K562 (cell line): ENCODE data around the gene DOCK7. TPM values are rescaled to one million over a fixed set of nuclear protein-coding genes. Genes with fewer than 3 reads are reported as not detected.

Experiments
- AFF1 ChIP-seq, 2 experiments: fragments of 450-650 bp; IDR thresholded peaks; 2 replicates each; pipeline ENCODE4 v1.6.1; 2018; ENCODE audit warnings: mild to moderate bottlenecking in 2 of 2, low read depth in 1 of 2; ENCODE audit not compliant: partially characterized antibody in 2 of 2
- BCOR ChIP-seq: fragments of 450-650 bp; IDR thresholded peaks from 2 replicates; pipeline ENCODE4 v1.6.1; 2016
- CBFA2T3 ChIP-seq: fragments of 450-650 bp; IDR thresholded peaks from 2 replicates; pipeline ENCODE4 v1.6.1; 2017
- CCAR2 ChIP-seq: fragments of 200-400 bp; formaldehyde crosslinking; IDR thresholded peaks from 2 replicates; pipeline ENCODE4 v1.6.1; 2017; ENCODE audit warnings: mild to moderate bottlenecking, low read depth, low read length
- COPS2 ChIP-seq: fragments of 450-650 bp; conservative IDR thresholded peaks from 2 replicates; pipeline ENCODE4 v1.6.1; 2016; ENCODE audit warnings: mild to moderate bottlenecking, moderate library complexity
- FOS ChIP-seq: IDR thresholded peaks from 3 replicates; pipeline ENCODE4 v1.6.1; 2011; ENCODE audit not compliant: insufficient read length; ENCODE audit errors: extremely low read depth
- GATA2 ChIP-seq: sonication (generic); formaldehyde crosslinking; IDR thresholded peaks from 2 replicates; pipeline ENCODE4 v1.4.0; 2020; ENCODE audit warnings: mild to moderate bottlenecking, missing genetic modification reagents
- HCFC1 ChIP-seq: IDR thresholded peaks from 2 replicates; pipeline ENCODE4 v1.6.1; 2012; ENCODE audit warnings: low read depth, low read length, improper control_type of control experiment
- HNRNPH1 ChIP-seq: fragments of 200-400 bp; formaldehyde crosslinking; optimal IDR thresholded peaks from 2 replicates; pipeline ENCODE3; 2017; ENCODE audit warnings: low read depth, mild to moderate bottlenecking, low read length, moderate library complexity
- ILF3 ChIP-seq: fragments of 450-650 bp; IDR thresholded peaks from 2 replicates; pipeline ENCODE4 v1.6.1; 2018; ENCODE audit warnings: antibody characterized with exemption, mild to moderate bottlenecking, moderate library complexity, borderline replicate concordance
- JUN ChIP-seq, 2 experiments: sonication (generic) in 1 of 2; formaldehyde crosslinking in 1 of 2; IDR thresholded peaks; 2 replicates each; pipeline versions ENCODE4 v1.6.1 to v1.8.0; 2012 to 2022; ENCODE audit warnings: borderline replicate concordance in 2 of 2, mild to moderate bottlenecking in 2 of 2, improper control_type of control experiment in 1 of 2, low read depth in 1 of 2, low read length in 1 of 2, missing genetic modification reagents in 1 of 2
- MBD2 ChIP-seq: sonication (generic); IDR thresholded peaks from 2 replicates; pipeline ENCODE4 v1.6.1; 2016; ENCODE audit warnings: low read depth, borderline replicate concordance
- MTA1 ChIP-seq: fragments of 450-650 bp; IDR thresholded peaks from 2 replicates; pipeline ENCODE4 v1.6.1; 2017; ENCODE audit warnings: borderline replicate concordance
- NEUROD1 ChIP-seq: fragments of 150-350 bp; IDR thresholded peaks from 2 replicates; pipeline ENCODE4 v1.6.1; 2014; ENCODE audit warnings: borderline replicate concordance, low read length, low read depth; ENCODE audit not compliant: partially characterized antibody
- POLR3A ChIP-seq: IDR thresholded peaks from 2 replicates; pipeline ENCODE4 v1.6.1; 2011; ENCODE audit warnings: borderline replicate concordance, mild to moderate bottlenecking, moderate library complexity; ENCODE audit not compliant: insufficient read length, insufficient read depth; ENCODE audit errors: extremely low read depth
- TCFL5 ChIP-seq: fragments of 250-450 bp; sonication (Bioruptor Pico); conservative IDR thresholded peaks from 2 replicates; pipeline ENCODE4 v1.6.1; 2021; ENCODE audit warnings: mild to moderate bottlenecking, moderate library complexity, matching md5 sums
- THAP7 ChIP-seq: fragments of 250-450 bp; sonication (Bioruptor Pico); IDR thresholded peaks from 2 replicates; pipeline ENCODE4 v1.5.0; 2021
- ZC3H11A ChIP-seq: IDR thresholded peaks from 2 replicates; pipeline ENCODE4 v1.6.1; 2012; ENCODE audit warnings: low read depth, low read length, improper control_type of control experiment
- ZKSCAN1 ChIP-seq: fragments of 150-350 bp; IDR thresholded peaks from 2 replicates; pipeline ENCODE4 v1.6.1; 2016; ENCODE audit warnings: low read depth, low read length
- ZNF3 ChIP-seq: fragments of 250-450 bp; sonication (Bioruptor Pico); IDR thresholded peaks from 2 replicates; pipeline ENCODE4 v1.5.0; 2021; ENCODE audit warnings: mild to moderate bottlenecking, moderate library complexity
- ZNF436 ChIP-seq: fragments of 250-450, 450-650 bp; sonication (Bioruptor Pico); formaldehyde crosslinking; IDR thresholded peaks from 2 replicates; pipeline ENCODE4 v1.7.0; 2020; ENCODE audit warnings: mild to moderate bottlenecking
- ZNF584 ChIP-seq: fragments of 200-800 bp; sonication (Bioruptor generic); IDR thresholded peaks from 2 replicates; pipeline ENCODE4 v1.6.1; 2016; ENCODE audit warnings: low read depth, mild to moderate bottlenecking, missing genetic modification characterization, missing compliant biosample characterization
- polyA plus RNA-seq, 8 experiments: library from polyadenylated mRNA; depleted of rRNA in 4 of 8; stranded (reverse) in 5 of 8; unstranded in 3 of 8; fragments of >200 nt; fragmentation: Nextera tagmentation in 2 of 8; fragmentation: Illumina TruSeq in 1 of 8; extraction: Ambion mirVana in 2 of 8; extraction: Trizol in 1 of 8; gene quantifications; 2 replicates each; pipeline versions ENCODE4 v1.2.1 to v1.2.3, GENCODE V29; 2011 to 2014; ENCODE audit warnings: inconsistent platforms in 1 of 8, missing spikeins in 1 of 8
- total RNA-seq, 7 experiments: library from RNA; depleted of rRNA in 6 of 7; stranded (reverse); fragments of >200 nt in 6 of 7; fragmentation: Illumina TruSeq in 2 of 7; extraction: Trizol in 2 of 7; gene quantifications; 2 replicates each; pipeline versions ENCODE4 v1.2.1 to v1.2.3, GENCODE V29; 2011 to 2021; ENCODE audit warnings: low replicate concordance in 1 of 7
- TF ChIP-seq, protein P1 (sequence below): sonication (generic); formaldehyde crosslinking; IDR thresholded peaks from 2 replicates; pipeline ENCODE4 v1.8.0; 2022; ENCODE audit warnings: mild to moderate bottlenecking, missing genetic modification reagents
- TF ChIP-seq, protein P2 (sequence below): sonication (generic); formaldehyde crosslinking; IDR thresholded peaks from 2 replicates; pipeline ENCODE4 v1.5.0; 2020; ENCODE audit warnings: missing genetic modification reagents

Gene DOCK7
- total and polyA plus RNA-seq, 9 of the 15 experiments (the other 6 are each of a cell fraction or from before 2014, with no cell fraction given) = 4.9 to 35.1 (median 12.6) TPM

DNA sequence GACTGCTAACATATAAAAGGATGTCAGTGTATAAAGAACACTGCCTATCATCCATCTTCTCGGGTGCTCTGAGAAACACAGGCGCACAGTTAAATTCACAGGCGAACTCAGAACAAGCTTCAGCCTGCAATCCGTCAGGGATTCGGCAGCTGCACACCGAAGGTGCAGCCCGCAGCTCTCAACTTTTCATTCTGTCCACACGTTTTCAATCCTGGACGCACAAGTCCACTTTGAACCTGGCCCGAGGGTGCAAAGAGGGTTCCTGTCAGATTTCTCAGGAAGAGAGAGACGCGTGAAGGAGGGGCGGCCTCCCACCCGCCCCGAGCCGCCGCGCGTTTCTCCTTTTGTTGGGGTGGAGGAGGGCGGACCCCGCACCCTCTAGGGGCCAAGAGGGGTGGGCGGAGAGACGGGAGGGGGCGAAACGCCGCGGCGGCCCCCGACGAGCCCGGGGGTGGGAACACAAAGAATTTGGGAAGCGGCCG is 724 bp downstream of the DOCK7 start (continued):
- TF ChIP-seq, protein P1, sequence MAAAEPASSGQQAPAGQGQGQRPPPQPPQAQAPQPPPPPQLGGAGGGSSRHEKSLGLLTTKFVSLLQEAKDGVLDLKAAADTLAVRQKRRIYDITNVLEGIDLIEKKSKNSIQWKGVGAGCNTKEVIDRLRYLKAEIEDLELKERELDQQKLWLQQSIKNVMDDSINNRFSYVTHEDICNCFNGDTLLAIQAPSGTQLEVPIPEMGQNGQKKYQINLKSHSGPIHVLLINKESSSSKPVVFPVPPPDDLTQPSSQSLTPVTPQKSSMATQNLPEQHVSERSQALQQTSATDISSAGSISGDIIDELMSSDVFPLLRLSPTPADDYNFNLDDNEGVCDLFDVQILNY (CRISPR knock-in tag) = no peak
- TF ChIP-seq THAP7 (CRISPR knock-in tag) (no peak), ZKSCAN1 (no peak), MTA1 (no peak), ZNF3 (CRISPR knock-in tag) (no peak), HCFC1 (no peak), ZC3H11A (no peak), ZNF436 (CRISPR knock-in tag) (no peak), CCAR2 (no peak), COPS2 (no peak), POLR3A (no peak), ILF3 (no peak), AFF1 (IDR thresholded peaks at IDR 0.05; ENCODE audit: low read depth in 1 of 2, partially characterized antibody in 2 of 2) (no peak), FOS (no peak), JUN (IDR thresholded peaks at IDR 0.05; ENCODE audit: borderline replicate concordance, low read depth, low read length) (no peak), JUN (CRISPR knock-in tag; IDR thresholded peaks at IDR 0.05; ENCODE audit: borderline replicate concordance) (no peak), TCFL5 (CRISPR knock-in tag) (no peak), NEUROD1 (no peak), HNRNPH1 (no peak), MBD2 (no peak), BCOR (no peak), ZNF584 (CRISPR knock-in tag) (no peak), CBFA2T3 (no peak), GATA2 (CRISPR knock-in tag) (no peak)
- TF ChIP-seq, protein P2, sequence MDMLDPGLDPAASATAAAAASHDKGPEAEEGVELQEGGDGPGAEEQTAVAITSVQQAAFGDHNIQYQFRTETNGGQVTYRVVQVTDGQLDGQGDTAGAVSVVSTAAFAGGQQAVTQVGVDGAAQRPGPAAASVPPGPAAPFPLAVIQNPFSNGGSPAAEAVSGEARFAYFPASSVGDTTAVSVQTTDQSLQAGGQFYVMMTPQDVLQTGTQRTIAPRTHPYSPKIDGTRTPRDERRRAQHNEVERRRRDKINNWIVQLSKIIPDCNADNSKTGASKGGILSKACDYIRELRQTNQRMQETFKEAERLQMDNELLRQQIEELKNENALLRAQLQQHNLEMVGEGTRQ (CRISPR knock-in tag) = no peak
